NCI-H774 (cell line): ENCODE data around the gene TP53I13.

Experiments
- DNase-seq: peaks from one replicate; lab custom pipeline; 2025; lab: John Stamatoyannopoulos, UW

Gene TP53I13

GRCh38 chr17:29615492-29616299, 47.2 kb downstream of the TP53I13 start:
- peak; percentile 89 for DNase-seq

- no peak for DNase-seq
These were observed 48.0 kb downstream of the TP53I13 start for GRCh38 chr17:29616300-29617048.

GRCh38 chr17:29617125-29617480, 48.6 kb downstream of the TP53I13 start:
- peak; percentile 86 for DNase-seq

GRCh38 chr17:29617481-29618271, 49.2 kb downstream of the TP53I13 start:
- DNase-seq: peak; percentile 71

GRCh38 chr17:29618272-29619065, 50.0 kb downstream of the TP53I13 start:
- no peak for DNase-seq

- no peak for DNase-seq
These were observed 50.8 kb downstream of the TP53I13 start for GRCh38 chr17:29619251-29619650.

GRCh38 chr17:29620271-29620670, 51.8 kb downstream of the TP53I13 start:
- DNase-seq: no peak

- no peak for DNase-seq
These were observed 52.4 kb downstream of the TP53I13 start for GRCh38 chr17:29620779-29621500.

GRCh38 chr17:29621751-29622194, 53.3 kb downstream of the TP53I13 start:
- DNase-seq: no peak
